ENCODE results near the gene CD74.

CD74 gene

DNA sequence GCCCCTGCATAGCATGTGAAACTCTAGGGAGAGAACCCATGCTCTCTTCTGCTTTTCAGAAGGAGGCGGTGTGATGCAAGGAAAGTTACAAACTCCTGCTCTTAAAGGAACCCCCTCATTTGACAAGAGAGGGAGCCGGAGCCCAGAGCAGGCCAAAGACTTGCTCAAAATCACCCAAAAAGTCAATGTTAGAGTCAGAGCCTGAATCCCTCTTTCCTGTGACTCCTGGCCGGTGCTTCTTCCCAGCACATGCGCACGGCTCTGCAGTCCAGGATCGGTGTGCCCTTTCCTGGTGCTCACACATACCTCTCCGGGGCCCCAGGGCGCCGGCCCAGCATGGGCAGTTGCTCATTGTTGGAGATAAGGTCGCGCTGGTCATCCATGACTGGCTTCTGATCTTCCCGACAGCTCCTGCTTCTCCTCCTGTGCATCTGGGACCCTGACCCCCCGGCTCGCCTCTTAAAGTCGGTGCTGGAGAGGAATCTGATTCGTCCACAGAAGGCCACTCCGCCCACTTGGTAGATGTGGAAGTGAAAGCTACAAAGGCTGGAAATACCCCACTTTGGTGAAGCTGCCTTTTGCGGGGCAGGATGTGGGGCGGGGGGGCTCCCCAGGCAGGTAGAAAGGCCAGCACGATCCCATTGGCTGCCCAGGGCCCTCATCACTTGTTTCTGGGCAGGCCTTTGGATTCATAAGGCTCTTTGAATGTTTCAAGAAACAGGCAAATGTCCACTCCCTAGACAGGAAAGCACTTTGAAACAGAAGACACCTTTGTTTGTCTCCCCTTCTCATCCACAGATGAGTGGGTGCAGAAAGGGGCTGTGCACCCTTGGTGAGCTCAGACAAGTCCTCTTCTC, at the start of gene CD74:
Gene CD74, minus strand, starts transcription at position 592 of the 857 bp plus-strand sequence. Its CDS starts 161 bp downstream, at position 431.
- peak; percentile 87 for DNase-seq

DNA sequence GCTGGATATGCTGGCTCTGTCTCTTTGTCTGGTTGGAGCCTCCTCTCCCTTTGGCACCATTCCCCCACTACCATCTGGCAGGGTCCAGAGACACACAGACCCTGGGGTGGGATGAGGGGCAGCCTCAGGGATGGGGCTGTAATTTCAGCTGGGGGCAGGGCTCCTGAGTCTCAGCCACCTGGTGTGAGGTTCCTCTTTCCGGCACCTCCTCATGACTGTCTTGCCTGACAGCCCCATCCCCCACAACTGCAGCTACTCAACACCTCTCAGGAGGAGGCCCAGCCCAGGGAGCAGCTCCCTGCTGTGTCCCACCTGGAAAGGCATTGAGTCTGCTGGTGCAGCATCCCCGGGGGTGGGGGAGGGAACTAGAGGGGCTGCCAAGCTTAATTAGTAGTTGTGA, 48.5 kb upstream of the CD74 start:
- DNase-seq = peak; percentile 48

DNA sequence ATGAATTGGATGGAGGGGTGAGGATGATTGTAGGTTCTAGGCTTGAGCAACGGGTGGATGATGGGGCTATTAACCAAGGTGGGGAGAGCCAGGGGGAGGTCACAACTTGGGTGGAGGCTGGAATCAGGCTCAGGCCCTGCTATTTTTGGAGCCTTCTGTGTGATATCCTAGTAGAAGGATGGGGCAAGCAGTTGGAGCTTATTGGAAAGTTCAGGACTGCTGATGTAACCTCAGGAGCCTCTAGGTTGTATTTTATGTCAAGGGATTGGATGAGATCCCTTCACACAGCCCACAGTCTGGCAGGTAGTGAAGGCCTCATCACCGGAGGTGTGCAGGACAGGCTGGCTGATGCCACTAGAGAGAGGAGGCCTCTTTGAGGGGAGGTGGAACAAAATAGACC, 48.1 kb upstream of the CD74 start:
- no peak for DNase-seq

DNA sequence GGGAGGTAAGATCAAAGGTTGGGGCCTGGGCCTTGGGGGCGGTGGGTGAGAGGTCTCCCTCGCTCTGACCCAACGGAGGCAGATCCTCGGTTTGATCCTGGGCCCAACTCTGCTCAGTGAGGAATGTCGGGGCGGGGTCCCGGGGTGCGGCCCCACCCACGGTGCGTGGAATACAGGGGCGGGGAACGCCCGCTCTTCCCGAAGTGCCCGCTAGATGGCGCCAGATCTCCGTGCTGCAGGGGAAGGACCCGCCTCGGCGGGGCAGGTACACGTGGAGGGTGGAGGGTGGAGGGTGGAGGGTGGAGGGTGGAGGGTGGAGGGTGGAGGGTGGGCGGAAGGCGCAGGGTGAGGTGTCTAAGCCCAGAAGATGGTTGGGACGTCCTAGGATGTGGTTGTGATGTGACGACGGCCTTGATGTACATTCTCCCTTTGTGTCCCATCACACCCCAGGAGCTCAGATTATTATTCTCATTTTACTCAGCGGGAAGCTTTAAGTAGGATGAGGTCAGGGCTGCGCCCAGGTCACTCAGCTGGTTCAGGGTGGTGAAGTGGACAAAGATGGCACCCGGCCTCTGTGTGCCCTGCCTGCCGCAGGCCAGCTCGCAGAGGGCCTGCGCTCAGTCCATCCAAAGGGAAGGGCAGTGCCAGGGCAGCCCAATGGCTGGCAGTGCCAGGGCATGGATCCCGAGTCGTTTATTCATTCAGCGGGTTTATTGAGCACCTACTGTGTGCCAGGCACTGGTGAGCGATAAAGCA, 46.3 kb upstream of the CD74 start:
- peak; percentile 65 for DNase-seq

DNA sequence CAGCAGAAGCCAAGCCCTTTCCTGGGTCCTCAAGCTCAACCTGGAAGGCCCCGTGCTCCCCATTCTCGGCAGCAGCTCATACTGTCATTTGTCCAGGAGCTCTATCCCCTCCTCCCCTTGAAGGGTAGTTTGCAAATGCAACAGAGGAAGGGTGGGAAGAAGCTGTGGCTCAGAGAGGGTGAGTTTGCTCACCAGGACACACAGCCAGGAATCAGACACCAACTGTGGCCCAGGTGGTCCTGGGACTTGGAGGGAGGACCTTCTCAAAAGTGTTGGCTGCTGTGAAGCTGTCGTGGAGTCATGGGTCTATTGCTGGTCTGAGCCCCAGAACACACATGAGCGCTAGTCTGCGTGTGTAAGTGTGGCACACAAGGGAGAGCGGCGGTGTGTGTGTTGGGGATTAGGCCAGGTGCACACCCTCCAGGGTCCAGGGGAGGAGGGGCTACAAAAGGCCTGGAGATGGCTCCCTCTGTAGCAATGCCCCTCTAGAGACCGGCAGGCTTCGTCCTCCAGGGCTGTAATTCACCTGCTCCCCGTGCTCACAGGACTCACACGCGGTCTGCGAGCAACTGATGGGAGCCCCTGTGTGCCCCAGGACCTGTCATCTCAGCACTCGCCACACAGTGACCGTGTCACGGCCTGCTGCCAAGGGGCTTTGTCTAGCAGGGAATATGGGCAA, 45.0 kb upstream of the CD74 start:
- no peak for DNase-seq

DNA sequence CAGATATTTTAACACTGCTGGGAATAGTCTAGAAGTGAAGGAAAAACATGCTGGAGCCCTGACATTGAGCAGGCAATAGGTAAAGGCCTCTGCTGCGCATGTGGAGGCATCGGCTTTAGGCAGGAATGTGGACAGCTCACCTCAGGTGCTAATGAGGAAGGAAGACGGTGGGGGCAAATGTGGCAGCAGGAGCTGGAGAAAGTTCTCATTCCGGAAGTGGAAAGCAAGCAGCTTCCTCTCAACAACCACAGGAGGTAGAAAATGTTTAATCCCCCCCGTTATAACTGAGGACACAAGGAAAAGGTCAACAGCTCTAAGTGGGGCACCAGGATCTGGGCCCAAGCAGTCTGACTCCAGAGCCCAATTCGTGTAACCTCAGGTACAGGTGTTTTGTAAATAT, 44.4 kb upstream of the CD74 start:
- DNase-seq = no peak

DNA sequence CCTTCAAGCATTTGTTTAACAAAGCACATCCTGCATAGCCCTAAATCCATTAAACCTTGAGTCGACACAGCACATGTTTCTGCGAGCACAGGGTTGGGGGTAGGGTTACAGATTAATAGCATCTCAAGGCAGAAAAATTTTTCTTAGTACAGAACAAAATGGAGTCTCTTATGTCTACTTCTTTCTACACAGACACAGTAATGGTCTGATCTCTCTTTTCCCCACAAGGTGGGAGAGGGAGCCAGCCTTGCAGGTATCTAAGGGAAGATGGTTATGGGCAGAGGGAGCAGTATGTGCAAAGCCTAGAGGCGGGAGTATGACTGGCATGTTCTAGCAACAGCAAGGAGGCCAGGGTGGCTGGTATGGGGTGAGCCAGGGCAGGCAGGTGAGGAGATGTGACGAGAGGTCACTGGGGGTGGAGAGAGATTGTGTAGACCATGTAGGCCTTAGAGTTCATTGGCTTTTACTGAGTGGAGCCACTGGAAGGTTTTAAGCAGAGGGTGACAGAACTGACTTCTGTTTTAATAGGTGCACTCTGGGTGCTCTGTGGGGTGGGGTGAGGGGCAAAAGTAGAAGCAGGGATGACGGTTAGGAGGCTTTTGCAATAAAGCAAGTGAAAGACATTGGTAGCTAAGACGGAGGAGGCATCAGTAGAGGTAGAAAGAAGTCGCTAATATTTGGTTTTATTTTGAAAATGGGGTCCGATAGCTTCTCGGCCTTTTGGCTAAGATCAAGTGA, 42.0 kb upstream of the CD74 start:
- no peak for DNase-seq

DNA sequence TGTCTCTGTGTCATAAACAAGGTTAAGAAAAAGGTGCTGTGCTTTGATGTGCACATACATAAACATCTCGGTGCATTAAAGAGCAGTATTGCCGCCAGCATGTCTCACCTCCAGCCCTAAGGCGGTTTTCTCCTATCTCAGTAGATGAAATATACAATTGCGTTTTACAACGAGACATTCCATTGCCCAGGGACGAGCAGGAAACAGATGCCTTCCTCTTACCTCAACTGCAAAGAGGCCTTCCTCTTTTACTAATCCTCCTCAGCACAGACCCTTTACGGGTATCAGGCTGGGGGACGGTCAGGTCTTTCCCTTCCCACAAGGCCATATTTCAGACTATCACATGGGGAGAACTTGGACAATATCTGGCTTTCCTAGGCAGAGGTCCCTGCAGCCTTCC, 41.3 kb upstream of the CD74 start:
- DNase-seq = peak; percentile 22

DNA sequence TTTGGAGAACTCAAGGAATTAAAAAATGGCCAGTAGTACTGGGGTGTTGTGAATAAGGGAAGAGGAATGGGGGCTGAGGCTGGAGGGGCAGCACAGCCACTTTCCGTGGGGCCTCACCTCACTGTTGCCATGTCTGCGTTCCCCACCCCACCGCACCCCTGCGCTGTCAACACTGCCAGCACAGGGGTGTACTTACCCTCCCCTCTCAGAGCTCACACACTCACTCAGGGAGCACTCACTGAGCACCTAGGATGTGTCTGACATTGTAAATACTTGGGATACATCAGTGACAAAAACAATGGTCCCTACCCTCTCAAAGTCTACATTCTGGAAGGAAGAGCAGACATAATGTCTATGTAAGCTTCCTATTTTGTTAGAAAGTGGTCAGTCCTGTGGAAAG, 40.2 kb upstream of the CD74 start:
- DNase-seq = no peak

DNA sequence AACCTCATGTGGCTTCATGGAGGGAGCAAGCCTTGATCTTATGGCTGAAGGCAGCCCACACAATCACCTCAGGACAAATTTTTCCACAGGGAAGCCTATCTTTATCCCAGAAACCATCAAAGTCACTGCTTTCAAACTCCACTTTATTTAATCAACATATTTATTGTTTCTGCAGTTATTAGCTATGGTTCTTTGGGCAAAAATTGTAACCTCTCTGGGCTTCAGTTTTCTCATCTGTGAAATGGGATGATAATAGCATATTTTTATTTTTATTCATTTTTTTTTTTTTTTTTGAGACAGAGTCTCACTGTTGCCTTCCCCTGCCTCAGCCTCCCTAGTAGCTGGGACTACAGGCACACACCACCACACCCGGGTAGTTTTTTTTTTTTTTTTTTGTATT, 38.9 kb upstream of the CD74 start:
- no peak for DNase-seq

DNA sequence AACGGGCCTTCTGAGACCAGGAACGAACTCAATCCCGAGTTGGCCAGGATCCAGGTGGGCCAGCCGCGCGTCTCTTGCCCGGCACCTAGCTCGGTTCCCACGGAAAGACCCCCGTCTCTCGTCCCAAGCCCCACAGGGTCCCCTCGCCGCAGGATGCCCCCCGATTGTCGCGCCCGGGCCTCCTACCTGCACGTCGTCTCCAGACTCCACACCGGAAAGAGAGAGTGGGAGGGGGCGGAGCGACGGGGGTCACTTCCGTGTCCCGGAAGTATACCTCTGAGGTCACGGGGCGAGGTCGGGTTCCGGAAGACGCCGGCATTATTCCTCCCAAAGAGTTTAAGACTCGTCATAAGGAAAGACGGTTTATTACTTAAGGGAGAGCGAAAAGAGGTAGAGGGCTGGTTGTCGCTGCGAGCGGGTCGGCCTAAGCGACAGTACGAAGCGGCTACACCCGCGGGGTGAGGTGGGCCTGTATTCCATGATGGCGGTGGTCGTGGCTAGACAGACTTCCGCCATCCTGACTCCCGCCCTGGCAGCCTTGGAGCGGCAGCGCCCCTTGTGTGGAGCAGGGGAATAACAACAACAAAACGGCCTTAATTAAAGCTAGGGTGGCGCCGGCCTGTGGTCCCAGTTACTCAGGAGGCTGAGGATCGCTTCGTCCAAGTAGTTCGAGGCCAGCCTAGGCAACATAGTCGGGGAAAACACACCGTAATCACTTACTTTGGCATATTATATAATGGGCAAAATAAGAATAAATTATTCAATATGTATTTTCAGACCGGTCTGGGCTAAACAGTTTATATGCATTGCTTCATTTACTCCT, 37.0 kb upstream of the CD74 start, which contains the start of gene RPS14:
Gene RPS14, minus strand, starts transcription at position 223 of the 823 bp plus-strand sequence. CDS start 2,006 bp downstream, outside the sequence.
- DNase-seq = peak; percentile 97

DNA sequence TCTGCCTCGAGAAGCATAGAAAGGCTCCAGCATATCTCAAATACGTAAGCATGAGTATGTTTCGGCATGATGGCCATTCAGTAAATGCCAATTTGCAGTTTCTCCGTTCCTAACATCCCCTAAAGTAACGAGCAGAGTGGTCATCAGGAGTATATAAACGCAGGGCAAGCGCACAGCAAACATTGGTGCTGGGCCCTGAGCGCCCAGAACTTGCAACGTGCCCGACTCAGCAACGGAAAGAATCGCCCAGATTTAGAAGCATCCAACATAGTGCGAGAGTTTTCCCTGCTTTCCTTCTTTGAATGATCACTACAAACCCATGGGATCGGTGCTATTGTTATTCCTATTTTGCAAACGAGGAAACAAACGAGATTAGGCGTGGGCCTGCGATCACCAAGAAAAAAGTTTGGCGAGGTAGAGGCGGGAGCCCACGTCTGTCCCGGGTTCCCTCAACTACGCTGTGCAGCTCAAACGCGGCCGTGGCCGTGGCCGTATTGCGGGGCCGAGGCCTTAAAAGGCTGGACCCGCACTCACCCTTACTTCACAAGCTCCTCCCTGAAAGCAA, 36.3 kb upstream of the CD74 start:
- DNase-seq = peak; percentile 53

DNA sequence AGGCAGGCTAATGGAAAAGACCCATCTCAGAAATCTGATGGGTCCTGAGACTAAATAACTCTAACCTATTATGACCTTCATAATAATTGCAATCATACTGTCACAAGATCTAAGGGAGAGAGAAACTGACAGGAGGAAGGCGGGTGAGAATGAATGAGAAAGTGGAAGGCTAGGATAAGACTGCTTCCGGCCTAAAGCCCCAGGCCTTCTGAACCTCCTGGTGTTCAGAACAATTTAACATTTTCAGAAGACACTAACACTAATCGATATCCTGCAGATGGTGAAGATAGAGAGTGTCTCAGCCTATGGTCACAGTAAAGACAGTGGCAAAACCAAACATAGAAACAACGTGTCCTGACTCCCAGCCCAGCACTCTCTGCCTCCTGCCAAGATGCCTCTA, 35.6 kb upstream of the CD74 start:
- DNase-seq = peak; percentile 48

DNA sequence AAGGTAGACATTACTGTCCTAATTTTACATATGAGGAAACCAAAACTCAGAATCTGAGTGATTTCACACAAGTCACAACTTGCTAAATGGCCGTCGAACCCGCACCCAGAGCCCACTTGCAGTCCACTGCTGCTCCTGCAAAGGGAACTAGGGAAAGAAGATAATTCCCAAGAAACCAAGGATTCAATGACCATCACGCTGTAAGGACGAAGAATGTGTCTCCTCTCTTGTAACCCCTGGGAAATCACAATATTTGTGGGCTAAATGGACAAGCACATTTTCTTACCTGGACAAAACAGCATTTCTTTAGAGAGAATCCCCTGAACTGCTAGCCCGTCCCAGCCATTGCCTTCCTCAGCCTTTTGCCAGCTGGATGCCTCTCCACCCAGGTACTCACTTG, 34.5 kb upstream of the CD74 start:
- DNase-seq = no peak

DNA sequence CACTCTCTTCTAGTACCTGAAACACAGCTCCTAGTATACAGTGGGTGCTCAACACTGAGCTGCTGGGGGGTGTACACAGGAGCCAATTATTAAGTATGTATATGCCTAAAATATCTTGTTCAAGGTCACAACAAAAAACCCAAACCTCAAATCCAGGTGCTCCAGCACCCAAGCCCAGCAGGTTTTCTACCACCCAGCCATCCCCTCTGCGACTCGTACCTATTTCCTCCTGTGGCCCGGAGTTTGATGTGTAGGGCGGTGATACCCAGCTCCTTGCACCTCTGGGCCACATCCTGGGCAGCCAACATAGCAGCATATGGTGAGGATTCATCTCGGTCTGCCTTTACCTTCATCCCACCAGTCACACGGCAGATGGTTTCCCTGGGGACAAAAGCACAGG, 33.9 kb upstream of the CD74 start:
- DNase-seq = no peak

DNA sequence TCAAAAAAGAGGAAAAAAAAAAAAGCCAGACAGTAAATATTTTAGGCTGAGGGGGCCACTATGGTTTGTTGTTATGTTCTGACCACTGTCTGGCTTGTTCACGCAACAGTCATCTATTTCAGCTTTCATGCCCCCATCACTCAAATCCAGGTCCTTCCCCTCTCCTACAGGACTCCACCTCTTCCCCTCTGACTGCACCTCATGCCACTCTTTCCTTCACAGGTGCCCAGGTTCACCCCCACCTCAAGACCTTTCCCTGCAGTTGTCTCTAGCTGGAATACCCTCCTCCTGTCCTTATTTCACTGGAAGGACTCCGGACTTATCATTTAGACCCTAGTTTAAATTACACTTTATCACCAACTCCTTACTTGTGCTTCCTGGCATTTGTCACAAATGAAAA, 33.4 kb upstream of the CD74 start:
- no peak for DNase-seq

DNA sequence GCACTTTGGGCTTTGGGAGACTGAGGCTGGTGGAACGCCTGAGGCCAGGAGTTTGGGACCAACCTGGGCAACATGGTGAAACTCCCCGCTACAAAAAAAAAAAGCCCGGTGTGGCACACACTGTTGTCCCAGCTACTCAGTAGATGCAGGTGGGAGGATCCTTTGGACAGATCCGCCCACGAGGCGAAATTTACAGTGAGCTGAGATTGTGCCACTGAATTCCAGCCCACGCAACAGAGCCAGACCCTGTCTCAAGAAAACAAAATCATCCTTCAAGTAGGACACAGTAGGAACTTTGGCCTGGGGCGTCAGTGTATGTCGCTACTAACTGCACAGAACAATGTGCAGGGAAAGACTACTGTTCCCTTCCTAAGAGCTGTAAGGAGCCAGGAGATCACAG, 32.1 kb upstream of the CD74 start:
- DNase-seq = no peak

DNA sequence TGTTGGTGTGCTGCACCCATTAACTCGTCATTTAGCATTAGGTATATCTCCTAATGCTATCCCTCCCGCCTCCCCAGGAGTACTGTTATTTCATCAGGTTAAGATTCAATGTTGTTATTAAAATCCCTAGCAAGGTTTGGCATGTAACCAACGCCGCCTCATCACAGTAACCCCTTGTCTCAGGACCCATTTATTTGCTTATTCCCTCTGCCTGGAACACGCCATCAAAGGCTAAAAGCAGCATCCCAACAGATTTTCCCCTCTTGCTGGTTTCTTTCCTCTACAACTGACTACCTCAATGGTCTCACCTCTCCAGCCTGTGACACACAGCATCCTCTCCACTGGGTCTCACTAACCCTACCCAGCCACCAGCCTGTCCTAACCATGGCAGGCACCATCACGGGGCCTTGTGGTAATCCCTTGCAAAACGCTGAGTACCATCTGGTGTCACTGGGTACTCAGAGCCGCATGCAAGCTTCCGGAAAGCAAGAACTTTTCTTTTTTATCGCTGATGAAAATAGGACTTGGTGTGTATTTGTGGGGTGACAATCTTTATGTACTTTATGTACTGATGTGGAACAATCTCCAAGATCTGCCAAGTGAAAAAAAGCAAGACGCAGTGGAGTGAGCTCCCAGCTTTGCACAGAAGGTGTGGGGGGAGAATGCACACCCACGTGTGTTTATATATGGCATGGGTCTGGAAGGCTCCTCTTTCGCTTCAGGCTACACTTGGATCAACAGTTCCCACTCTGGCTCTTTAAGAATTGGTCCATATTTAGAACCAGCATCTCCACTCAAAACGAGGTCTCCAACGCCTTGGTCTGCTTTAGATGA, 30.7 kb upstream of the CD74 start:
- DNase-seq = peak; percentile 37

DNA sequence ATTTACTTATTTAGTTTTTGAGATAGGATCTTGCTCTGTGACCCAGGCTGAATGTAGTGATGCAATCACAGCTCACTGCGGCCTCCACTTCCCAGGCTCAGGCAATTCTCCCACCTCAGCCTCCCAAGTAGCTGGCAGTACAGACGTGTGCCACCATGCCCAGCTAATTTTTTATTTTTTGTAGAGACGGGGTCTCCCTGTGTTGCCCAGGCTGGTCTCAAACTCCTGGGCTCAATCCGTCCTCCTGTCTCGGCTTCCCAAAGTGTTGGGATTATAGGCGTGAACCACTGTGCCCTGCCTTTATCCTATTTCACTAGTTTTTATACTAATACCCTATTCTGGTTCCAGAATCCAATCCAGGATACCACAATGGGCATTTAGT, 30.0 kb upstream of the CD74 start:
- no peak for DNase-seq

DNA sequence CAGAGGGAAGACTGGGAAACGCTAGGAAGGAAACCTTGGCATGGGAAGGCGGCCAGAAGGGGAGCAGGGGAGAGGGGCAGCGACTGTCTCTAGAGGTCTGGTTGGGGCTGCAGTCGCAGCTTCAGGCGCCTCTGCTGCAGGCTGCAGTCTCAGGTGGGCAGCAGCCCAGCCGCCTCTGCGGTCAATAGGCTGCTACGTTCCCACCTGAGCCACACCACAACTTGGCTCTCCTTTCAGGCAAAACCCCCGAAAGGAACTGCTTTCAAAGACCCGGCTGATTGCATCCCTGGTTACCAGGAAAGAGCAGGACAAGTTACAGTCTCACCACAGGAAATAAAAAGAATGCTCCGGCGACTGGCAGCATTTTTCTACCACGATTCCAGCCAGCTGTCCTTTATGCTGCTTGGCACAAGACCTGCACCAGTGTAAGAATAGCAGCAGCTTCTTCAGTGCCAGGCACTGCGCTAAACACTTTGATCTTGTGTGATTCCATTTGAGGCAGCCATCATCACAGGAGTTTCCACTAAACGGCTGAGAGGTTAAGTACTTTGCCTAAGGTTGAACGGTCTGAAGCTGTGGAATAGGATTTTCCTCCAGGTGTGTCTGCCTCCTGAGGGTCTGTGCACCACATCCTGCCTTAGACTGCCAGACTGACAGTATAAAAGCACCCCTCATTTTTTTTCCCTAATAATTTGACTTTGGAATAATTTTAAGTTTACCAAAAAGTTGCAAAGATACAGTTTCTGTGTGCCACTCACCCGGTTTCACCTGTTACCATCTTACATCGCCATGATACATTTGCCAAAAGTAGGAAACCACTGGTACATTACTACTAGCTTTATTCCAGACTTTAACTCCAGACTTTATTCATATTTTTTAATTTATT, 29.3 kb upstream of the CD74 start:
- DNase-seq = peak; percentile 41
